NCI-H2196 treated with DMSO at 0.1 percent for 48 hours (cell line): ENCODE measurements around the gene RAI1.
"Not testable (repeated sequence)": the region's sequence is repeated elsewhere in the genome, so short reads cannot be mapped to it uniquely, and the experiment has no call there.

Source experiments
- DNase-seq: peaks from one replicate; lab custom pipeline; 2025; ENCODE audit not compliant: unreplicated experiment; lab: John Stamatoyannopoulos, UW

Gene RAI1

DNA sequence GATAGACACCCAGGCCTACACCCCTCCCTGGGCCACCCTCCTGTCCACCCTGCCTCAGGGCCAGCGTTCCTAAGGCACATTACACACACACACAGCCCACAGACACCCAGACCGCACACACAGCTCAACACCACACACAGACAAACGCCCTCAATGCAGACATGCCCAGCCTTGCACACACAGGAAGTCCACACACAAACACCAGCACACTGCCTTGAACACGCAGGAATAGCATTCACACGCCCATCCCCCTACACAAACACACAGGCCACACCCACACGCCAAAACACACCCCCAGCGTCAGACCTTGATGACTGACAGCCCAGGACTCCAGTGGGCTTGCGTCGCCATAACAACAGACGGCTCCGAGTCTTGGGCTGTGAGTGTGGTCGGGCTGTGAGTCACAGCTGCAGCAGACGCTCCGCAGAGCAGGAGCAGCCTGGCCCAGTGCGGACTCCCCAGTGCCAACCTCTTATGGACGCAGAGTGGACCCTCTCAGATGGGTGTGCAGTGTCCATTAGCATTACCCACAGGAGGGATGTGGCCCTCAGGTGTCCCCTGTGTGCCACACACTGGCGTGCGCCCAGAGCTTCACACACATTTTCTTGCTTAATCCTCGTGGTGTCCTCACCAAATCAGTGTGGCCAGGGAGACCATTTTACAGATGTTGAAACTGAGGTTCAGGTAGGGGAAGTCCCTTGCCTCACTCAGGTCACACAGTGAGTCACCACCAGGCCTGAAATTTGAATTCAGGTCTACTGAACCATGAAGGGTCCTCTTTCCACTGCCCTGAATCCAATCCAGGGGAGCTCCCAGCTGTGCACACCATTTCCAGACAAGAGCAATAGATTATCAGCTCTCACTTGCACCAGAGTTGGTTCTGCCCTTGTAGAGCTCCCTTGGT is 17.8 kb upstream of the RAI1 start:
- DNase-seq: no peak

DNA sequence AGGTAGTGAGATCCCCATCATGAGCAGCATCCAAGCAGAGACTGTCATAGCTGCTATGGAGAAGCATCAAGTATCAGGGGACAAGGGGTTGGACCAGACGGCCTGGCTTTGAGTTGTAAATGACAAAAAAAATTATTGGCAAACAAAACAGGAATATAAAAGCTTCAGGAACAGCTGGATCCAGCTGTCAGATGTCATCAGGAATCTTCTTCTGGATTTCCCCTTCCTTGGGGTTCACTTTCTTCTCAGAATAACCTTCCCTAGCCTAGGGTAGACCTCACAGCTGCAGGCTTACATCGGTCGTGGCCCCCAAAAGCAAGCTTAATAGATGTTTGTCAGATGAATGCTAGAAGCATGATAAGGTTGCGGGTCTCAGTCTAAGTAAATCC is 17.2 kb upstream of the RAI1 start:
- no peak for DNase-seq

DNA sequence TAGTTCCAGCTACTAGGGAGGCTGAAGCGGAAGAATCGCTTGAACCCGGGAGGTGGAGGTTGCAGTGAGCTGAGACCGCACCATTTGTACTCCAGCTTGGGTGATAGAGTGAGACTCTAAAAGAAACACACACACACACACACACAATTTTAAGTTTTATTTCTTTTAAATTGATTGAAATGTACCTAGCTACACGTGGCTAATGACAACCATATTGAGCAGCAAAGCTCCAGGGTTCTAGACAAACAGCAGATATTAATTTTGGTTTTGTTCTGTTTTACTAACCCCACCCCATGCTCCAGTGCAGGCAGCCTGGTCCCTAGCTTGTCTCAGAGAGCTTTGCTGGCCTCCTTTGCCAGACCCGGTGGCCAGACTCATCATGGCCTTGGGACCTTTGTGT is 16.0 kb upstream of the RAI1 start:
- DNase-seq: no peak

DNA sequence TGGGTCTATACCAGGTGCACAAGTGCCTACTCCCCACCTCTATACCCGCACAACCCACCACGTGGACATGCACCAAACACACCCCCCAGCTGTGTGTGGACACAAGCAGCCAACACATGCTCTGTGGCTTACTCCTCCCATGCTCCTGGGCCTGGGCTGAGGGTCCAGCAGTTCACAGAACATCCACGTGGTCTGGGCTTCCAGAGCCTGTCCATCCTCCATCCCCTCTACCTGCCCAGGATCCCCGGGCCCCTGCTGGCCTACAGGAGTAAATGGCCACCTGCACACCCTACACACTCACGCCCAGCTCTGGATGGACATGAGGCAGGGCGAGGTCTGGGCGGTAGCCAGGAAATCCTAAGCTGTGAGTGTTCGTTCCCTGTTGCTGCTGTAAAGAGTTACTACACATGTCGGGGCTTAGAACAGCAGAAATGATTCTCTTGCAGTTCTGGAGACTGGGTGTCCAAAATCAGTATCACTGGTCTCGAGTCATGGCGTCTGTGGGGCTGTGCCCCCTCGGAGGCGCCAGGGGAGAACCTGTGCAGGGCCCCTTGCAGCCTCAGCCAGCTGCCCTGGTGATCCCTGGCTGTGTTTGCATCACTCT is 15.0 kb upstream of the RAI1 start:
- DNase-seq: no peak

DNA sequence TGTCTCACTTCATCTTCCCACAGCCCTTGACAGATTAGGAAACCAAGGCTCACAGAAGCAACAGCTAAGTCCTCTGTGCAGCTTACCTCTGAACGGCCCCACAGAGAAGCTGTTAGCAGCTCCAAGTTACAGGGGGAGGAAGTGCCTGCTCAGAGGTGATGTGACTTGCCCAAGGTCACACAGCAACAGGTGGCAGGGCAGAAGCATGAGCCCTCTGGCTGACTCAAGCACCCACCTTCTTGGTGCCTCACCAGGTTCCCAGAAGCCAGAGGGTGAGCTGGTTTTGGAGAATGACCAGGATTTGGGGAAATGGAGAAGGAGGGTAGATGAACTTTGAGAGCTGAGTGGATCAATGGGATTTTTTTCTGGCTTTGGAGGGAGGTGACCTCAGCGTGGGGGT is 14.0 kb upstream of the RAI1 start:
- DNase-seq: no peak

DNA sequence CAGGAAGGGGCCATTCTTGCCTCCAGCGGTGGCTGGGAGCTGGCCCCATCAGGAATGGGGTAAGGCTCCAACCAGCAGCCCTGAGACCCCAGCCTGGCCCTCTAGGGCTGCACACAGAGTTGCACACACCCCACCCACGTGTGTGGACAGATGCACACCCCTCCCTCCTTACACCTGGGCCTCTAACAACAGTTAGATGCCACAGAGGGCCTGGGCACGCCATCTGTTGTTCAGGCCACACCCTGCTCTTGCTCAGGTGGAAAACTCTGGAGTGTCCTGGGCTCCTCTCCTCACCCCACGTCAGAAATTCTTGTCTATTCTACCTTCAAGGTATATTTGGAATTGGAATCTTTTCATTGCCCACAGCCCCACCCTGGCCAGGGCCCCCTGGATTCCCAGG is 13.3 kb upstream of the RAI1 start:
- DNase-seq: no peak

DNA sequence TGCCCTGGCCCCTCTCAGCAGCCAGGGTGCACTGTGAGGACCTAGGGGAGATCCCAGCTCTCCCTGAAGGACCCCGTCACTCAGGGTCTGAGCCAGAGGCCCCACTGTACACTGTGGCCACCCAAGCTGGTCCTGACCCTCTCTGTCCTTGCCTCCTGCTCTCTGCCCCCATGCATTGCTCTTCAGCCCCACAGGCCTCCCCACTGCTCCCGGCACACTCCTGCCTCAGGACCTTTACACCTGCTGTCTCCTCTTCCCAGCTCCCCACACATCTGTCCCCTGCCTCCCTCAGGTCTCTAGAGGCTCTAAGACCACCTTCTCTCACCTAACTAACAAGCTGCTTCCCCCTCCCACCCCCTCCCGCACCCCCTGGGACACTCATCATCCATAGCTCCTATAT is 12.9 kb upstream of the RAI1 start:
- no peak for DNase-seq

DNA sequence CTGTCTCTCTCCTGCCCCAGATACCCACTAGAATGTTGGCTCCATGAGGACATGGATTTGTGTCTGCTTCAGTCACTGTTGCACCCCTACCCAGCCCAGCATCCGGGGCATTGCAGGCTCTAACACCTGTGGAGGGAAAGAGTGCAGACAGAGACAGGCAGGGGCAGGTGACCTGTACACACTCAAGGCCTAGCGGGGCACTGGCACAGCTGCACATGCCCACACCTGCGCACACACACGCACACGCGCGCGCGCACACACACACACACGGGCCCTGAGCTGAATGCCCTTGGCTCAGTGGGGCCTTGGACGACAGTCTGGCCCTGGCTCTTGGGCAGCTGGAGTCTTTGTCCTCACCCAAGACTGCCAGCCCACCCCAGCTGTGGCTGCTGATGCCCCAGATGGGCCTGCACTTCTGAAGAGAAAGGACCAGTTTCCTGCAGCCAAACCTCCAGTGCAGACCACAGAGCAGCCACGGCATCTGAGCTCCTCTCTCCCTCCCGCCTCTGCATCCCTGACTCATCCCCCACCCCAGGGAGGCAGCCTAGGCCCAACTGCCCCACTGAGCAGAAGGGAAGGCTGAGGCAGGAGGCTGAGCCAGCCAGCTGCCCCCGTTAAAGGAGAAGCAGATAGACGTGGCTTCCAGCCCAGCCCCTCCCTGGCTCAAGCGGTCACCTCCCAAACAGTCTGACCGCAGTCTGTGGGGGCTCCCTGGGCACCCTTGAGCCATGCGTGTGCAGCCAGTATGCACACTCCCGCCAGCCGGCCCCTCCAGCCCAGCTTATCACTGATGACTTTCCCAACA is 12.3 kb upstream of the RAI1 start:
- DNase-seq: no peak

DNA sequence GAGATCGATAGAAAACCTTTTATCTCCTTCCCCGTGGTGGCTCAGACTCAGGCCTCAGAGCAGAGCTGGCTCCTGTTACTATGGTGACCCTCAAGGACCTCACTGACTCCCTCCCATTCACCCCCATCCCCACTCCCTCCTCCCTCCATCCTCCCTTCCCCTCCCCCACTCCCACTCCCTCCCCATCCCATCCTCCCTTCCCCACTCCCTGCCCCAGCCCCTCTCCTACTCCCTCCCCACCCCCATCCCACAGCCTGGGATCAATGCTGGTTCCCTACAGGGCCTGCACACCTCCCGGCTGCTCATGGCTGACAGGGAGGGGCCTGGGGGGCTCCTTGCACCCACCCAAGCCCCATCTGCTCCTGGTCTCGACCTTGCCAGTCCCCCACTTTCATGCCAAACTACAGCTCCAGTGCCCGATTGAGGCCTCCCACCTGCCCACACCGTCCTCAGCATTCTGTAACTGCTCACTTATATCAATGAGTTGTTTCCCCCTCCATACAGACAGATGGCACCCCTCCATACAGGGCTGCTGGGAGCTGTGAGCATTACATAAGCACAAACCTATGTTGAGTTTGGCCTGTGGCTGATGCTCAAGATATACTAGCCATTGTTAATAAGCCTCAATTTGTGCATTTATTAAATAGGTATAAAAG is 11.6 kb upstream of the RAI1 start:
- DNase-seq: no peak

DNA sequence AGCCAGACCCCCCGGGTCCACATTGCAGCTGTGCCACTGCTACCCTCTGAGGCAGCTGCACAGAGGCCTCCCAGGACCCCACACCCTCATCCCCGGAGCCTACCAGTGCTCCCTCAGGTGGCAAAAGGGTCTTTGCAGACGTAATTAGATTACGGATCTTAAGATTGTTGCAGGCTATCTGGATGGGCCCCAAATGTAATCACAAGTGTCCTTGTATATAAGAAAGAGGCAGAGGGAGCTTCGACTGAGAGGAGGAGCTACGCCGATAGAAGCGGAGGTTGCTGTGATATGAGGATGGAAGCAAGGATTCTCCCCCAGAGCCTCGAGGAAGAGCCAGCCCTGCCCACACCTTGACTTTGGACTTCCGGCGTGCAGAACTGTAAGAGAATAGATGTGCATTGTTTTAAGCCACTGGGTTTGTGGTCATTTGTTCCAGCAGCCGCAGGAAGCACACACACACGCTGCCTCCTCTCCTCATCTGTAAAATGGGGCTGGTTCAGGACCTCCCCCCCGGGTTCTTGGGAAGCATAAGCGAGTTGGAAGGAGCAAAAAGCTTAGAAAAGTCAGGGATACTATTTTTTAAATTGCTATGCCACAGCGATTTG is 10.5 kb upstream of the RAI1 start:
- no peak for DNase-seq

DNA sequence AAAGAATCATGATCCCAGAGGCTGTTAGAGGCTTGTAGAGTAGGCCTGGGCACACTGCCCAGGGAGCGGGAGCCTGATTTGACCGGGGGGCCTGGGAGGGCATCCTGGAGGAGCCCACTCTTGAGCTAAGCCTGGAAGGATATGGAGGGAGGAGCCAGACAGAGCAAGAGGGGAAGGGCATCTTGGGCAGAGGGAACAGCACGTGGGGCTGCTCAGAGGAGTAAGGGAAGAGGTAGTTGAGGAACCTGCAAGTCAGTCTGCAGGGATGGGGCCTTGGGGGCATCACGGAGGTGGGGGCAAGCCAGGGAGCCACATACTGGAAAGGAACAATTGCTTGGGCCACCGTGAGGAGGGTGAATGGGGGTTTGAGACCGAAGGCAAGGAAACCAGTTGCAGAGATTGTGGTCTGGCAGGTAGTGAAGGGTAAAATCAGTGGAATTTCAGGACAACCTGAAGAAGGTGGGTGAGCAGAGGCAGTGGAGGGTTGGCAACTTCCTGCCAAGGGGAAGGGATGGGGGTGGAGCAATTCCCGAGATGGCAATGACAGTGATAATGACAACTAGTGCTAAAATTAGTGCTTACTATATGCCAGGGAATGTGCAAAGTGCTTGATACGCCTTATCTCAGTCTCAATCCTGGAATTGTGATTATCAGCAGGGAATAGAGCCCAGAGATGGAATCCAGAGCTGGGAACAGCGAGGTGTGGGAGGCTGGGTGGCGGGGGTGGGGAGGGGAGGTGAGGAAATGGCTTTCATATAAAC is 9.7 kb upstream of the RAI1 start:
- no peak for DNase-seq

DNA sequence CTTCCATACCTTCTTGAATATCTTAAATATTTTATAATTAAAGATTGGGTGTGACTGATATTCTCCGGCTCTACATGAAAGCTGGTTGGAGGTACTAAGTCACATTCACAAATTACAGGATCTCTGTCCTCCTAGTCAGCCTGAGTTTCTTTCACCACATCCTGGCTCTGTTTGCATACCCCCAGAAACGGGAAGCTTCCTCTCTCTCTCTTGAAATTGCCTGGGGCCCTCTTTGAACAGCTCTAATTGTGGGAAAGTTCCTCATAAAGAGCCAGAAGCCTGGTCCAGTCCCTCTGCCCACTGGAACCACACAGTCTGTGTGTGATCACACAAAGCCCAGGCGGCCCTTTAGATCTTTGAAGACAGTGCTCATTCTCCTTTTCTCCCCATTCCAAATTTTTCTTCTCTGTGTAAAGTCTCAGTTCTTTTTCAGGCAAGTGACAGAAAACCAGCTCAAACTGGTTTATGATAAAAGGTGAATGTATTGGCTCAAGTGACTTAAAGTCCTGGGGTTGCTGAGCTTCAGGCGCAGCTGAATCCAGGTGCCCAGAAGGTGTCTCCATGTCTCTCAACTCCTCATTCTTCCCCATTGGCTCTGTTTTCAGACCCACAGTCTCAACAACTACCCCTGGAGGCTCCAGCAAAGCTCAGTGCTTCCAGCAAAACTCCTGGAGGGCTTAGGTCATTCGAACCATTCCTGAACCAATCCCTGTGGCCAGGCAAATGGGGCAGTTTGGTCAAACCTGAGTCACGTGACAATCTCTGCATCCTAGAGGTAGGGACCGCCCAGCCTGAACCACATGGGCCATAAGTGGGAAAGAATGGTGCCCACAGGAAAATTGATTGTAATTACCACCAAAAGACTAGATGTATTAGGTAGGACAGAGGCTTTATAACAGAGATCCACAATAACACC is 8.5 kb upstream of the RAI1 start:
- no peak for DNase-seq

DNA sequence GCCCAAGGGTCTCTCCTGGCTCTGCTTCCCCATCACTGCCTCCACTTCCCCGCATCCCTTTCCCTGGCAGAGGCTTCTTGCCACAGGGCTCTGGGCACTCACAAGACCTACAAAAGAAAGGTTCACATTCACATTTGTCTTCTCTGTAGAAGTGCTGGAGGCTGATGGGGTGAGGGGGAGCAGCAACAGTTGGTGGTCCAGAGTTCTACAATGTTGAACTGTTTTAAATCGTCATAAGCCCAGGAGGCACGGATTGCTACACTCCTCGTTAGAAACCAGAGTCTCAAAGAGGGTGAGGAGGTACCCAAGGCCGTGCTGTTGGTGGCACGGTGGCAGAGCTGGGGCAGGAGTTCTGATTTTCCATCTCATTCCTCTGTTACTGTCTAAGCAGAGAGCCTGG is 5.8 kb upstream of the RAI1 start:
- no peak for DNase-seq

DNA sequence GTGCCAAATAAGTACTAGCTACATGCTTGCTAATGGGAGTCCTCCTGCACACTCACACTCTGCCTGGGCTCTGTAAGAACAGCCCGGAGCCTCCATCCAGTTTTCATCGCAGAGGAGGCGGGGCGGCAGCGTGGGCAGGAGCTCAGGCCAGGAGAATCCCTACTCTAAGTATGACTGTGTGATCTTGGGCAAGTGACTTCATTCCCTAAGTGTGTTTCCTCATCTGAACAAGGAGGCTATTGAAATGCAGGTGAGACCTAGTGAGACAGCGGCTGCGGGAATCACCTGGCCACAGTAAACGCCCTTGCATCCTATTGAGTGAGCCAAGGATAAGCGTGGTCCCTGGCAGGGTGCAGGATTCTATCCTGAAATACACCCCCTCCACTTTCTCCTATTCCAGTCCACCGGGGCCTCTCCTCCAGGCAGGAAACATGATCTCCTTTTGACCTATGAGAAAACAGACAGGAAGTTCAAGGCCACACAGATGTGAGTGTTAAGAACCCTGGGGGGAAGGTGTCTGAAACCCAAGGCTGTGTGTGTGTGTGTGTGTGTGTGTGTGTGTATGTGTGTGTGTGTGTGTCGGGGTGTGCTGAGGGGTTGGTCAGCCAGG is 5.2 kb upstream of the RAI1 start:
- DNase-seq: no peak

DNA sequence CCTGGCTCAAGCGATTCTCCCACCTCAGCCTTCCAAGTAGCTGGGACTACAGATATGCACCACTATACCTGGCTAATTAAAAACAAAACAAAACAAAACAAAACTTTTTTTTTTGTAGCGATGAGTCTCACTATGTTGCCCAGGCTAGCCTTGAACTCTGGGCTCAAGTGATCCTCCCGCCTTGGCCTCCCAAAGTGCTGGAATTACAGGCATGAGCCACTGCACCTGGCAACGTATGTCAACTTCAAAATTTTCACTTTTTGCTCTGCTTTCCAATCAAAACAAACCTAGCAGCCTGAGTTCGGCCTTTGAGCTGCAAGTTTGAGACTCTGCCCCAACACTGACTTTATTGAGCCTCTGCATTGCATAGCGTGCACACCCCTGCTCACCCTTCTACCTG is 4.5 kb upstream of the RAI1 start:
- no peak for DNase-seq

DNA sequence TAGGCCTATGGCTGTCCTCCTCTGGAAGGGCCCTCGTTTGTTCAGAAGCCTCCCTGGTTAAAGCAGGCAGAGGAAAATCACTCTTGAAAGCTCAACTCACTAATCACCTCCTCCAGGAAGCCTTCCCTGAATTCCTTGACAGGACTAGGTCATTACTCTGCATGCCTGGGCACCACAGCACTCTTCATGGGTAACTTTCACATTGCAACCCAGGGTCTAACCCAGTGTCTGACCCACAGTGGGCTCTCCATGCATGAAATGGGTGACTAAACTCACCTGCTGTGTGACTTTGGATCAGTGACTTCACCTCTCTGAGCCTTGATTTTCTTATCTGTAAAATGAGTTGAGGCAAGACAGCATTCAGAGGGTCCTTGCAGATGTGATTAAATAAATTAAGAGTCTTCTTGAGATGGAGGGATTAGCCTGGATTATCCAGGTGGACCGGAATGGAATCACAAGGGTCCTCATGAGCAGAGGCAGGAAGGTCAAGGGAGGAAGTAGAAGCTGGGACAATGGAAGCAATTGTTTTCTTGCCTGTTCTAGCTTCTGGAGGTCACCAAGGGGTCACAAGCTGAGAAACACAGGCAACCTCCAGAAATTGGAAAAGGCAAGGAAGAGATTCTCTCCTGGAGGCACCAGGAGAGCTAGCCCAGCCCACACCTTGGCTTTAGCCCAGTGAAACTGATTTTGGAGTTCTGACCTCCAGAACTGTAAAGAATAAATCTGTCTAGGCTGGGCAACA is 3.8 kb upstream of the RAI1 start:
- DNase-seq: no peak

DNA sequence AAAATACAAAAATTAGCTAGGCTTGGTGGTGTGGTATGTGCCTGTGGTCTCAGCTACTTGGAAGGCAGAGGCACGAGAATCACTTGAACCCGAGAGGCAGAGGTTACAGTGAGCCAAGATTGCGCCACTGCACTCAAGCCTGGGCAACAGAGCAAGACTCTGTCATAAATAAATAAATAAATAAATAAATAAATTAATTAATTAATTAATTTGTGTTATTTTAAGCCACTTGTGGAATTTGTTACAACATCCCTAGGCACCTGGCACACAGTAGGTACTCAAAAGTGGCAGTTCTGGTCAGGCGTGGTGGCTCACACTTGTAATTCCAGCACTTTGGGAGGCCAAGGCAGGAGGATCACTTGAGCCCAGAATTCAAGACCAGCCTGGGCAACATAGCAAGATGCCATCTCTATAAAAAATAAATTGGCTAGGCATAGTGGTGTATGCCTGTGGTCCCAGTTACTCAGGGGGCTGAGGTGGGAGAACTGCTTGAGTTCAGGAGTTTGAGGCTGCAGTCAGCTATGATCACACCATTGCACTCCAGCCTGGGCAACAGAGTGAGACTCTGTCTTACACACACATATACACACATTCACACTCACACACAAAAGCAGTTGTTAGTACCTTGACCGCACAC is 3.1 kb upstream of the RAI1 start:
- not testable (repeated sequence) for DNase-seq

DNA sequence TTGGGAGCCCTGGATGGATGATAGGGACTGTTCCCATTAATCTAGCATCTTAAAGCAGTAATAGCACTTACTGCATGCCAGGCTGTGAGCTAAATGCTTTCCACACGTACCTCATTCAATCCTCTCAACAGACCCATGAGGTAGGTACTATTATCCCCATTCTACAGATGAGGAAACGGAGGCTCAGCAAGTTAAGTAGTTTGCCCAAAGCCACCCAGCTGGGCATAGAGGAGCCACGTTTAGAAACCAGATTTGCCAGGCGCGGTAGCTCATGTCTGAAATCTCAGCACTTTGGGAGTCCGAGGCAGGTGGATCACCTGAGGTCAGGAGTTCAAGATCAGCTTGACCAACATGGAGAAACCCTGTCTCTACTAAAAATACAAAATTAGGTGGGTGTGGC is 2.0 kb upstream of the RAI1 start:
- no peak for DNase-seq
